Astrocyte (in vitro differentiated cells and primary cell): Measurements from ENCODE around the gene TNFRSF25.

Experiments used
- CTCF ChIP-seq: IDR thresholded peaks from 2 replicates; pipeline ENCODE4 v1.5.1; 2011; ENCODE audit warnings: low read depth, mild to moderate bottlenecking, inconsistent platforms, low read length, moderate library complexity; ENCODE audit not compliant: insufficient read depth
- EZH2 ChIP-seq: IDR thresholded peaks from 2 replicates; pipeline ENCODE4 v1.6.1; 2012; ENCODE audit warnings: mild to moderate bottlenecking, low read length, inconsistent platforms; ENCODE audit not compliant: insufficient read depth

- TF ChIP-seq CTCF (no peak), EZH2 (no peak)
Observed at GRCh38 chr1:6491081-6491449, 25.1 kb upstream of the TNFRSF25 start.
